SH-SY5Y (cell line): ENCODE data around the gene GRB10.

Experiments used
- GATA2 ChIP-seq: IDR thresholded peaks from 2 replicates; pipeline ENCODE4 v1.6.1; 2011; ENCODE audit warnings: mild to moderate bottlenecking, low read depth, low read length
- GATA3 ChIP-seq: IDR thresholded peaks from 2 replicates; pipeline ENCODE4 v1.6.1; 2011; ENCODE audit warnings: low read depth, mild to moderate bottlenecking, low read length, moderate library complexity

DNA sequence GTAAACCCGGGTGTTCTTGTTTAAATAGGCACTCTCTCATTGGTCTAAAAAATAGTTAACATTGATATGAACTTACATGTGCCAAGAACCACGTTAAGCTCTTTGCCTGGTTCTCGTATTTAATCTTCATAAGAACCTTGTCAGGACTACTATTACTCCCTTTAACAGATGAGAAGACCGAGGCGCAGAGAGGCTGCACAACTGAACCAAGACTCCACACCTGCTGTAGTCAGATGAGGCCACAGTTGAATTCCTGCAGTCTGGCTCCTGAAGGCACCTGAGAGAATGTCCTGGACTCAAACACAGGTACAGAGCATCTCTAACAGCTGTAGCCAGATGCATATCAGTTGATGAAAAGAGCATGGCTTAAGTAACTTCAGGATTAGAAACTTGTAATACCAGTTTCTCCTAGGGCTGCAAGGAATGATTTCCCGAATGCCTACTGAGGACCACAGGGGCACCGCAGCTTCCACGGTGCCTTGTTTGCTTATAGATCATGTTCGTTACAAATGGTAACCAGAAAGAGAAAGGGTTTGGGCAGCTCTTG, 227.0 kb downstream of the GRB10 start:
- no peak for TF ChIP-seq GATA2
- TF ChIP-seq GATA3, result no peak
